ENCODE measurements around the gene HNMT.

The HNMT gene

GRCh38 chr2:138032334-138032733 is 68.1 kb downstream of the HNMT start:
- Histone ChIP-seq H3K27me3 (ENCODE audit: insufficient read depth, low read length, poor library complexity, severe bottlenecking) (no peaks in the 10 kb centered on the region), H3F3A (ENCODE audit: low read depth) (no peaks in the 10 kb centered on the region), H3K9me3 (ENCODE audit: insufficient read depth, low read depth, low read length) (no peaks in the 10 kb centered on the region), H3K36me3 (ENCODE audit: insufficient read depth, low read length) (no peaks in the 10 kb centered on the region), H3K4me1 (ENCODE audit: insufficient read depth, low read length, poor library complexity, severe bottlenecking) (no peaks in the 10 kb centered on the region), H3K9me2 (replicated peaks; ENCODE audit: low read depth, low read length) (no peaks in the 10 kb centered on the region), H3K9ac (ENCODE audit: low read depth, low read length, poor library complexity, severe bottlenecking) (no peak overlapping the region), H3K79me2 (ENCODE audit: insufficient read depth, low read length) (no peaks in the 10 kb centered on the region), H3K4me2 (ENCODE audit: low read depth, low read length, poor library complexity, severe bottlenecking) (no peak overlapping the region), H2AFZ (ENCODE audit: low read length) (no peak overlapping the region), H3K4me3 (ENCODE audit: low read length, poor library complexity, severe bottlenecking) (no peak overlapping the region), H4K20me1 (ENCODE audit: insufficient read depth, low read length, poor library complexity, severe bottlenecking) (no peaks in the 10 kb centered on the region)
- TF ChIP-seq, protein P1, sequence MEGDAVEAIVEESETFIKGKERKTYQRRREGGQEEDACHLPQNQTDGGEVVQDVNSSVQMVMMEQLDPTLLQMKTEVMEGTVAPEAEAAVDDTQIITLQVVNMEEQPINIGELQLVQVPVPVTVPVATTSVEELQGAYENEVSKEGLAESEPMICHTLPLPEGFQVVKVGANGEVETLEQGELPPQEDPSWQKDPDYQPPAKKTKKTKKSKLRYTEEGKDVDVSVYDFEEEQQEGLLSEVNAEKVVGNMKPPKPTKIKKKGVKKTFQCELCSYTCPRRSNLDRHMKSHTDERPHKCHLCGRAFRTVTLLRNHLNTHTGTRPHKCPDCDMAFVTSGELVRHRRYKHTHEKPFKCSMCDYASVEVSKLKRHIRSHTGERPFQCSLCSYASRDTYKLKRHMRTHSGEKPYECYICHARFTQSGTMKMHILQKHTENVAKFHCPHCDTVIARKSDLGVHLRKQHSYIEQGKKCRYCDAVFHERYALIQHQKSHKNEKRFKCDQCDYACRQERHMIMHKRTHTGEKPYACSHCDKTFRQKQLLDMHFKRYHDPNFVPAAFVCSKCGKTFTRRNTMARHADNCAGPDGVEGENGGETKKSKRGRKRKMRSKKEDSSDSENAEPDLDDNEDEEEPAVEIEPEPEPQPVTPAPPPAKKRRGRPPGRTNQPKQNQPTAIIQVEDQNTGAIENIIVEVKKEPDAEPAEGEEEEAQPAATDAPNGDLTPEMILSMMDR (conservative IDR thresholded peaks at IDR 0.05; ENCODE audit: low read length): no peak
- no peak for TF ChIP-seq EZH2phosphoT487 (IDR thresholded peaks at IDR 0.05; ENCODE audit: borderline replicate concordance)

DNA sequence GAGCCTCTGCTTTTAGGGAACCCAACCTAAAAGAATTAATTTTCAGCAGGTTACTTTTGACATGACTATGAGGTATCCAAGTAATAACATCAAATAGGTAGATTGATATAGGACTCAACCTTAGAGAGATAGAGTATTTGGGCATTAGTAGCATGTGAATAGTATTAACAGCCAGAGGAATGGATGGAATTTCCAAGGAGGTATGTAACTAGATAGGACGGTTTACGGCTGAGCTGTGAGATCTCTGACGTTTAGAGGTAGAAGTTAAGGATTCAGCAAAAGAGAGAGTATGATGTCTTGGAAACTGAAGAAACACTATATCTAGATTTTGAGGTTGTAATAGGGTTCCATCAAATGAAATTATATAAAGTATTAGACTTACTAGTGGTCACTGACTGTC is 70.3 kb downstream of the HNMT start:
- H4K20me1 ChIP-seq (ENCODE audit: insufficient read depth, low read length, poor library complexity, severe bottlenecking): no peaks in the 10 kb centered on the region
- H3K9me3 ChIP-seq (ENCODE audit: insufficient read depth, low read depth, low read length): no peaks in the 10 kb centered on the region
- H3K9ac ChIP-seq (ENCODE audit: low read depth, low read length, poor library complexity, severe bottlenecking): no peak overlapping the region
- H2AFZ ChIP-seq (ENCODE audit: low read length): no peak overlapping the region
- H3K9me2 ChIP-seq (replicated peaks; ENCODE audit: low read depth, low read length): no peaks in the 10 kb centered on the region
- H3K27me3 ChIP-seq (ENCODE audit: insufficient read depth, low read length, poor library complexity, severe bottlenecking): no peaks in the 10 kb centered on the region
- TF ChIP-seq EZH2phosphoT487 (IDR thresholded peaks at IDR 0.05; ENCODE audit: borderline replicate concordance): no peak
- TF ChIP-seq, protein P1 (conservative IDR thresholded peaks at IDR 0.05; ENCODE audit: low read length): no peak
- no peaks in the 10 kb centered on the region for H3K4me1 ChIP-seq (ENCODE audit: insufficient read depth, low read length, poor library complexity, severe bottlenecking)
- no peaks in the 10 kb centered on the region for H3K36me3 ChIP-seq (ENCODE audit: insufficient read depth, low read length)
- no peak overlapping the region for H3K4me2 ChIP-seq (ENCODE audit: low read depth, low read length, poor library complexity, severe bottlenecking)
- no peaks in the 10 kb centered on the region for H3F3A ChIP-seq (ENCODE audit: low read depth)
- no peak overlapping the region for H3K4me3 ChIP-seq (ENCODE audit: low read length, poor library complexity, severe bottlenecking)
- no peaks in the 10 kb centered on the region for H3K79me2 ChIP-seq (ENCODE audit: insufficient read depth, low read length)

DNA sequence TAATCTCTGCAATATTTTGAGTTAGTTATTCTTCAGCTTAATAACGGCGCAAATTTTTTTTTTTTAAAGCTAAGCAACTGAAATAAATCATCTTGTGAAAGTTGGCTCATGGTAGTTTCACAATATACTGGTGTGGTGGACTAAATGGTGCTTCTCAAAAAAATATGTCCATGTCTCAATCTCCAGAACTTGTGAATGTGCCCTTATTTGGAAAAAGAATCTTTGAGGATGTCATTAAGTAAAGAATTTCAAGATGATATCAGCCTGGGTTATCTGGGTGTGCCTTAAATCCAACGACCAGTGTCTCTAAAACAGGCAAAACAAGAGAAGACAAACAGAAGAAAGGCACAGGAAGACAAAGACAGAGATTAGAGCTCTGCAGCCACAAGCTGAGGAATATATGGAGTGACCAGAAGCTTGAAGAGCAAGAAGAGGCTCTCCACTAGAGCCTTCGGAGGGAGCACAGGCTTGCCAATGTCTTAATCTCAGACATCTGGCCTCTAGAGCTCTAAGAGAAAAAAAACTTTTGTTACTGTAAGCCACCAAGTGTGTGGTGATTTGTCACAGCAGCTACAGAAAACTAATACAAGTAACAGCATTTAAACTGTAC is 71.4 kb downstream of the HNMT start:
- no peak overlapping the region for H2AFZ ChIP-seq (ENCODE audit: low read length)
- H3K4me1 ChIP-seq (ENCODE audit: insufficient read depth, low read length, poor library complexity, severe bottlenecking): no peaks in the 10 kb centered on the region
- H3K36me3 ChIP-seq (ENCODE audit: insufficient read depth, low read length): no peaks in the 10 kb centered on the region
- H3K27me3 ChIP-seq (ENCODE audit: insufficient read depth, low read length, poor library complexity, severe bottlenecking): no peaks in the 10 kb centered on the region
- H3K9me2 ChIP-seq (replicated peaks; ENCODE audit: low read depth, low read length): no peaks in the 10 kb centered on the region
- no peak overlapping the region for H3K9ac ChIP-seq (ENCODE audit: low read depth, low read length, poor library complexity, severe bottlenecking)
- H3K4me3 ChIP-seq (ENCODE audit: low read length, poor library complexity, severe bottlenecking): no peak overlapping the region
- H3K9me3 ChIP-seq (ENCODE audit: insufficient read depth, low read depth, low read length): no peaks in the 10 kb centered on the region
- no peaks in the 10 kb centered on the region for H3F3A ChIP-seq (ENCODE audit: low read depth)
- no peaks in the 10 kb centered on the region for H4K20me1 ChIP-seq (ENCODE audit: insufficient read depth, low read length, poor library complexity, severe bottlenecking)
- H3K79me2 ChIP-seq (ENCODE audit: insufficient read depth, low read length): no peaks in the 10 kb centered on the region
- TF ChIP-seq, protein P1 (conservative IDR thresholded peaks at IDR 0.05; ENCODE audit: low read length): no peak
- TF ChIP-seq EZH2phosphoT487 (IDR thresholded peaks at IDR 0.05; ENCODE audit: borderline replicate concordance): no peak
- no peak overlapping the region for H3K4me2 ChIP-seq (ENCODE audit: low read depth, low read length, poor library complexity, severe bottlenecking)

Measured in Loucy (cell line).